NCI-H82 treated with DMSO at 0.1 percent for 48 hours (cell line): ENCODE measurements around the gene DDX41.
"Not testable (repeated sequence)": the region's sequence is repeated elsewhere in the genome, so short reads cannot be mapped to it uniquely, and the experiment has no call there.

Experiments
- DNase-seq: peaks from one replicate; lab custom pipeline; 2025; ENCODE audit not compliant: unreplicated experiment; lab: John Stamatoyannopoulos, UW

Gene DDX41

GRCh38 chr5:177498013-177498787 is 18.6 kb downstream of the DDX41 start:
- DNase-seq: no peak

DNA sequence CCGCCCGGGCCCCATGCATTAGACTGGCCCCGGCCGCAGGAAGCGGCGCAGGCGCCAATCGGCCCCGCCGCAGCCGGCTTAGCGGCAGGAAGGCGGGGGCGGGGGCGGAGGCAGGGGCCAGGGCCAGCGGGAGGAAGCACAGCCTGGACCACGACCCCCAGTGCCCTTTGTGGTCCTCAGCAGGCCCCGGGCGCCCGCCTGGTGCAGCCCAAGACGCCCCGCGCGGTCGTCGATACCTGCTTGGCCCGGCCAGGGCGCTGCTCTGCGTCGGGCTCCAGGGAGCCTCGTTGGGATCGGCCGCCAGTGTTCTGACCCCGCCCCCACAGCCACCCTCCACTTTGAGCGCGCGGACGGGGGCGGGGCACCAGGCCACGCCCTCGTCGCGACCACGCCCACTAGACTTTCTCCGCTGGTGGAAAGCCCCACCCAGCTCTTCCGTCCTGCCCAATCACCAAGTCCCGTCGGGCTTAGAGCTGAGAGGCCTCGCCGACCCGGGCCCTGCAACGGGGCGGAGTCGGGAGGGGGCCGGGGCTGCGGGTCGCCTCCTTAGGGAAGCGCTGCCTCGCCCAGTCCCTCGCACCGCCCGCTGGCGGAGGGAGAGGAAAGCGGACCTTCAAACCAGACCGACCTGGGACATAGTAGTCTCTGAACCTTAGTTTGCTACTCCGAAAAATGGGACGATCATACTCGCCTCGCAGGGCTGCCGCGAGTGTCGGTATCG is 19.3 kb downstream of the DDX41 start, which contains the start of gene PDLIM7:
PDLIM7 (minus strand) TSS at position 313 of the 721 bp plus-strand sequence. CDS start 1,092 bp downstream, outside the sequence.
- DNase-seq: peak; percentile 95

DNA sequence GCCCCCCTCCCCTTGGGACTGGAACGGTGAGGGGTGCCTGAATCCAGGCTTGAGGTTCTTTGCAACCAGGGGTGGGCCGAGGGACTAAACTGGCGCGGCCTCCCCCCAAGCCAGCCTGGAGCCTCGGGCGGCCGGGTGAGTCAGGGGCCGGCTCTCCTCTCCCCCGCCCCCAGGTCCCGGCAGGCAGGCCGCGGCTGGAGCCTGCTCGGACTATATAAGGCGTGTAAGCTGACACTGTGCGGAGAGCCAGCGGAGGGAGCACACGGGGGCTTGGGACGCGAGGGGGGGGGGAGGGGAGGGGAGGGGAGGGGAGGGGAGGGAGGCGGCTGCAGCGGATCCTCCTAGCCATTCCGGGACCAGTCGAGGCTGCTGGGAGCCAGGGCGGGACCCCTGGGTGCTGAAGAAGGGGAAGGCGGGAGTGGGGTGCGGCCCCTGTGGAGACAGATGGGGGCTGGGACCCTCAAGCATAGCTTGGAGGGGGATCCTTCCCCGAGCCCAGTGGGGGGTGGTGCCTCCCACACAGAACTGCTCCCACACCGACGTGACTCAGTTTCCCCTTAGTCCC is 20.0 kb downstream of the DDX41 start:
- DNase-seq: peak; percentile 46

- no peak for DNase-seq
These were observed 20.6 kb downstream of the DDX41 start for GRCh38 chr5:177496070-177496726.

- DNase-seq: no peak
These were observed 21.3 kb downstream of the DDX41 start for GRCh38 chr5:177495243-177496060.

GRCh38 chr5:177494346-177495195 is 22.2 kb downstream of the DDX41 start:
- DNase-seq: no peak

GRCh38 chr5:177493795-177494345 is 22.9 kb downstream of the DDX41 start:
- DNase-seq: no peak

GRCh38 chr5:177492841-177493240 is 23.9 kb downstream of the DDX41 start:
- no peak for DNase-seq

- no peak for DNase-seq
These were observed 24.6 kb downstream of the DDX41 start for GRCh38 chr5:177491983-177492746.

- DNase-seq: peak; percentile 46
These were observed 25.3 kb downstream of the DDX41 start for GRCh38 chr5:177491429-177491945.

DNA sequence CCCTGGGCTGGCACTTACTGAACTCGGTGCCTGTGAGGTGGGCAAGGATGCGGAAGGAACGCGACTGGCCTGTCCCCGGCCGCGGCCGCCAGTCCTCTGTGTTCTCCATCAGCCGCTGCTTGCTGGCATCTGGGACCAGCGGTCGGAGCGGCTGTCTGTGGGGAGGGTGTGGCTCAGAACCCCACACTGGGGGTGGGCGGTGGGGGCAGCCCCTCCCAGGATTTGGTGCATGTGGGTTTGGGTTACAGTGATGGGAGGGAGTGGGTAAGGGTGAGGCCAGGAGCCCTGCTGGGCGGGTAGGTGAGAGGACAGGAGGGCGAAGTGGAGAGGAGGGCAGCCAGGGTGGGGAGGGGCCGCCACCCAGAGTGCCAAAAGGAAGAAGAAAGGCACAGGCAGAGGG is 25.8 kb downstream of the DDX41 start:
- DNase-seq: no peak

GRCh38 chr5:177490311-177490991 is 26.3 kb downstream of the DDX41 start:
- no peak for DNase-seq

- DNase-seq: no peak
These were observed 27.5 kb downstream of the DDX41 start for GRCh38 chr5:177489119-177489716.

DNA sequence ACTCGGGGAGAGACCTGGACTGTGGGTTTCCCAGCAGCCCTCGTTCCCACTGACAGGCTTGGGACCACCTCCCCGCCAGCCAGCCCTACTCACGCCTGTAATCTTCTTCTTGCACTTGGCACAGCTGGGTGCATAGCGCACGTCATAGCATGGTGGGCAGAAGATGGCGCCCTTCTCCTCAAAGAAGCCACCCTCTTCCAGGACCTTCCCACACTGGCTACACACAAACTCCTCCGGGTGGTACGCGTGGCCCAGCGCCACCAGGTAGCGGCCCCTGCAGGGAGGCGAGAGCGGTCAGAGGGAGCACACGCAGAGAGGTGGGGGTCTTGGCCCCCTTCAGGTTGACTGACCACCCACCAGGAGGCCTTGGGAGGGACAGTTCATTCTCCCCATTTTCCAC is 28.8 kb downstream of the DDX41 start:
- no peak for DNase-seq

GRCh38 chr5:177487144-177487543 is 29.6 kb downstream of the DDX41 start:
- DNase-seq: no peak

DNA sequence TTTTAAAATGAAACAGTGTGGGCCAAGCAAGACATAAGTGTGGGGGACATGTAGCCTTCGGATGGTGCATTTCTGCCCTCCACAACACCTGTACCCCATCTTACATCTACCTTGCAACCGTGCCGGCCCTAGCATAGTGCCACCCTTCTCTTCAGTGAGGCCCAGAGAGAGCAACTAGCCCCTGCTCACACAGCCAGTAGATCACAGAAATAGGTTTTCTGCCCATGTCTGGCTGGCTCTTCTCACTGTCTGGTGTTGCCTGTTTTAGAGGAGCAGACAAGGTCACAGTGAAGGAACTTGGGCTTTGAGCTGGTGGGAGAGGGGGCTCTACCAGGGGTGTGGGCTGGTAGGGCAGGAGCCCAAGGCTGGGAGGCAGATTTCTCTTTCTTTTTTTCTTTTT is 30.5 kb downstream of the DDX41 start:
- DNase-seq: no peak

GRCh38 chr5:177485753-177486152 is 31.0 kb downstream of the DDX41 start:
- not testable (repeated sequence) for DNase-seq
